ENCODE data around the gene NPHP4. TPM values are rescaled to one million over a fixed set of nuclear protein-coding genes. Genes with fewer than 3 reads are reported as not detected.

Gene NPHP4
- total RNA-seq, 4 donors from 2014 or later = 9.2 to 35.5 (median 18.3) TPM

GRCh38 chr1:5990913-5991312 is 1.3 kb downstream of the NPHP4 start:
- no peak for TF ChIP-seq POLR2A (IDR thresholded peaks at IDR 0.05)
- TF ChIP-seq CTCF (IDR thresholded peaks at IDR 0.05) = no peak
- Histone ChIP-seq H3K27me3 (no peaks in the 10 kb centered on the region), H3K9me3 (no peaks in the 10 kb centered on the region), H3K4me3 (peak overlapping the region; percentile 66 to 87 (median 76)), H3K4me1 (peaks cover 0 to 26% (median 13%) of the 10 kb centered on the region in 4 donors), H3K27ac (no peak overlapping the region), H3K36me3 (no peaks in the 10 kb centered on the region)
- DNase-seq = no peak

DNA sequence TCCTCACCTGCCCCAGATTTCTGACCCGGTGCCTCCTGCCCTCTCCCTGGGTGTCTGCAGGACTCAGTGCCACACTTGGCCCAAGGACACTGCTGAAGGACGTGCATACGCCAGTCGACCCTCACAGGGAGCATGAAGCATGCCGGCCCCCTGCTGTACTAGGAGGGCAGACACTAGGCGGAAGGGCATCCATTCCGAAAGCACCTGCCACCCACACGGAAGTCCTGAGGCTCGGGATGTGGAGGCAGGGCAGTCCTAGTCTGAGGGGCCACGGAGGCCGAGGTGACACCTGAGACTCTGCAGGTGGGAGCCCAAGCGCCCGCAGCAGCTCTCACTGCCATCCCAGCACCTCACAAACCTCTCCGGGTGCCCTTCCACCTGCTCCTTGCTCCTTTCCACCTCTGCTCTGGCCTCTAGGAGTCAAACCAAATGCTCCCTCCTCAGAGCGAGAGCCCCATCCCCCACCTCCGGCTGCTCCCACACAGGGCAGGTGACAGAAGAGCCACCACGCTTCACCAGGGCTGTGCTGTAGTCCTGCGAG is 2.4 kb downstream of the NPHP4 start:
- peaks cover 0 to 26% (median 11%) of the 10 kb centered on the region in 4 donors for H3K4me1 ChIP-seq
- no peak for DNase-seq
- TF ChIP-seq POLR2A (IDR thresholded peaks at IDR 0.05) = no peak
- no peak for TF ChIP-seq CTCF (IDR thresholded peaks at IDR 0.05)
- no peaks in the 10 kb centered on the region for H3K27me3 ChIP-seq
- H3K9me3 ChIP-seq = no peaks in the 10 kb centered on the region
- H3K36me3 ChIP-seq = no peaks in the 10 kb centered on the region
- no peak overlapping the region for H3K27ac ChIP-seq
- H3K4me3 ChIP-seq = no peak overlapping the region

DNA sequence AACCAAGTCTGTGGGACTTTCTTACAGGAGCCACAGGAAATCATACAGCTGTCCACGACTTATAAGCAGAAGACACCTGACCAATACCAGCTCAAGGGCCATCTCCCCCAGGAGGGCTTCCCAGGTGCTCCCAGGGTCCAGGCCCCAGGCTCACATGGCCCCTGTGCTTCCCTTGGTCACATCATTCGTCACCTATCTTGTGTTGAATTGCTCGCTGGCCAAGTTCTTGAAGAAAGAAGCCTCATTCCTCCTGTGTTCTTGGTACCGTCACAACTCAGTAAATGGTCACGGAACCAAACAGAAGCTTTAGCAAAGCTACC is 3.0 kb downstream of the NPHP4 start:
- H3K27ac ChIP-seq = no peak overlapping the region
- peaks cover 0 to 23% (median 8%) of the 10 kb centered on the region in 4 donors for H3K4me1 ChIP-seq
- H3K4me3 ChIP-seq = no peak overlapping the region
- no peaks in the 10 kb centered on the region for H3K36me3 ChIP-seq
- TF ChIP-seq POLR2A (IDR thresholded peaks at IDR 0.05) (no peak), CTCF (IDR thresholded peaks at IDR 0.05) (no peak)
- H3K9me3 ChIP-seq = no peaks in the 10 kb centered on the region
- DNase-seq = no peak
- H3K27me3 ChIP-seq = no peaks in the 10 kb centered on the region

DNA sequence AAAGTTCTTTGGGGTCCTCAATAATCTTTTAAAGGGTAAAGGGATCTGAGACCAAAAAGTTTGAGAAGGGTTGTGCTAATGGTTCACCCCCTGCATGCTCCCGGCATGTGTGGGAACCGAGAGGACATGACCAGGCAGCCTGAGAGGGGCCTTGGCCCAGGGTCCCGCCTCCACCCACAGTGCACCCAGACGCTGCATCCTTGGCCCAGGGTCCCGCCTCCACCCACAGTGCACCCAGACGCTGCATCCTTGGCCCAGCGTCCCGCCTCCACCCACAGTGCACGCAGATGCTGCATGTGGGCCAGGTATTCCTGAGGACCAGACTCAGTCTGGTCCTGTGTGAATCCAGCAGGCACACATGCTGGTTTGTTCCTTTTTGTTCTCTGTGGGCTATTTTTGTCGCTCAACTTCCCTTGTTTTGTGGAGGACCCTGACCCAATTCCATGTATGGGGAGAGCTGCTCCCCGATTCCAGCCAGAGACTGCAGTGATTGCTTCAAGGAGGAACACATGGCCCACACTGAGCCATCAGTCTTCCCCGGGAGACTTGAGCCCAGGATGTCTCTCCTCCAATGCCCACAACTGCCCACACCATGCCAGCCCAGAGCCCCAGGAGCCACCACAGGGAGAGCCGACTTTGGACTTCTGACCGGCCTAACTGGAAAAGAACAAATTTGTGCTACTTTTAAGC is 3.5 kb downstream of the NPHP4 start:
- H3K27ac ChIP-seq = no peak overlapping the region
- H3K9me3 ChIP-seq = no peaks in the 10 kb centered on the region
- H3K4me1 ChIP-seq = peaks cover 0 to 18% (median 6%) of the 10 kb centered on the region in 4 donors
- TF ChIP-seq CTCF (IDR thresholded peaks at IDR 0.05) (no peak), POLR2A (IDR thresholded peaks at IDR 0.05) (no peak)
- DNase-seq = no peak
- no peaks in the 10 kb centered on the region for H3K36me3 ChIP-seq
- no peak overlapping the region for H3K4me3 ChIP-seq
- H3K27me3 ChIP-seq = no peaks in the 10 kb centered on the region

- H3K27ac ChIP-seq = no peak overlapping the region
- no peaks in the 10 kb centered on the region for H3K27me3 ChIP-seq
- no peak for TF ChIP-seq POLR2A (IDR thresholded peaks at IDR 0.05)
- no peak for TF ChIP-seq CTCF (IDR thresholded peaks at IDR 0.05)
- H3K9me3 ChIP-seq = no peaks in the 10 kb centered on the region
- no peak for DNase-seq
- H3K36me3 ChIP-seq = no peaks in the 10 kb centered on the region
- peaks cover 0 to 5% (median 0%) of the 10 kb centered on the region in 4 donors for H3K4me1 ChIP-seq
- H3K4me3 ChIP-seq = no peak overlapping the region
Observed at GRCh38 chr1:5986018-5986417, 6.2 kb downstream of the NPHP4 start.
